ENCODE measurements around the gene DGKZ.

DNA sequence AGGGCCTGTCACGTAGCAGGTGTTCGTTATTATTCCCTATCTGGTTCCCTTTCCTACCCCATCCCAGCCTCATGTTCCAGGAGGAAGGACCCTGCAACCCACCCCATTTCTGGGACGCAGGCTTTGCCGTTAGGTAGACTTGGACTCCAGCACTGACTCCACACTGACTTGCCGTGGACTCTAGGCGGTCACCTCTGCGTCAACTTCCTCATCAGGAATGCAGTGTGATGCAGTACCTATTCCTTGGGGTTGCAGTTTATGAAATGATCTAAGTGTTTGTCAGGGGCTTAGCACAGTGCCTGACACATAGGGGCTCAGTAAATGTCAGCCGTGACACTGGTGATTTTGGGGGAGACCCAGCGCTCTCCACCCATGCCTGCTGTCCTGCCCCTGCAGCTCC lies 16.8 kb downstream of the DGKZ start:
- TF ChIP-seq, protein P1, sequence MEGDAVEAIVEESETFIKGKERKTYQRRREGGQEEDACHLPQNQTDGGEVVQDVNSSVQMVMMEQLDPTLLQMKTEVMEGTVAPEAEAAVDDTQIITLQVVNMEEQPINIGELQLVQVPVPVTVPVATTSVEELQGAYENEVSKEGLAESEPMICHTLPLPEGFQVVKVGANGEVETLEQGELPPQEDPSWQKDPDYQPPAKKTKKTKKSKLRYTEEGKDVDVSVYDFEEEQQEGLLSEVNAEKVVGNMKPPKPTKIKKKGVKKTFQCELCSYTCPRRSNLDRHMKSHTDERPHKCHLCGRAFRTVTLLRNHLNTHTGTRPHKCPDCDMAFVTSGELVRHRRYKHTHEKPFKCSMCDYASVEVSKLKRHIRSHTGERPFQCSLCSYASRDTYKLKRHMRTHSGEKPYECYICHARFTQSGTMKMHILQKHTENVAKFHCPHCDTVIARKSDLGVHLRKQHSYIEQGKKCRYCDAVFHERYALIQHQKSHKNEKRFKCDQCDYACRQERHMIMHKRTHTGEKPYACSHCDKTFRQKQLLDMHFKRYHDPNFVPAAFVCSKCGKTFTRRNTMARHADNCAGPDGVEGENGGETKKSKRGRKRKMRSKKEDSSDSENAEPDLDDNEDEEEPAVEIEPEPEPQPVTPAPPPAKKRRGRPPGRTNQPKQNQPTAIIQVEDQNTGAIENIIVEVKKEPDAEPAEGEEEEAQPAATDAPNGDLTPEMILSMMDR (IDR thresholded peaks at IDR 0.05), result no peak
- TF ChIP-seq POLR2A (IDR thresholded peaks at IDR 0.05), result no peak

Measured in sigmoid colon (tissue), 3 donors.